Right forelimb (tissue), 1 donor: Measurements from ENCODE around the gene CNRIP1.
"Not testable (repeated sequence)": the region's sequence is repeated elsewhere in the genome, so short reads cannot be mapped to it uniquely, and the experiment has no call there.

Experiments used
- DNase-seq: peaks from one replicate; pipeline ENCODE4 v3.0.0-alpha.2; 2018

Gene CNRIP1, protein sequence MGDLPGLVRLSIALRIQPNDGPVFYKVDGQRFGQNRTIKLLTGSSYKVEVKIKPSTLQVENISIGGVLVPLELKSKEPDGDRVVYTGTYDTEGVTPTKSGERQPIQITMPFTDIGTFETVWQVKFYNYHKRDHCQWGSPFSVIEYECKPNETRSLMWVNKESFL

DNA sequence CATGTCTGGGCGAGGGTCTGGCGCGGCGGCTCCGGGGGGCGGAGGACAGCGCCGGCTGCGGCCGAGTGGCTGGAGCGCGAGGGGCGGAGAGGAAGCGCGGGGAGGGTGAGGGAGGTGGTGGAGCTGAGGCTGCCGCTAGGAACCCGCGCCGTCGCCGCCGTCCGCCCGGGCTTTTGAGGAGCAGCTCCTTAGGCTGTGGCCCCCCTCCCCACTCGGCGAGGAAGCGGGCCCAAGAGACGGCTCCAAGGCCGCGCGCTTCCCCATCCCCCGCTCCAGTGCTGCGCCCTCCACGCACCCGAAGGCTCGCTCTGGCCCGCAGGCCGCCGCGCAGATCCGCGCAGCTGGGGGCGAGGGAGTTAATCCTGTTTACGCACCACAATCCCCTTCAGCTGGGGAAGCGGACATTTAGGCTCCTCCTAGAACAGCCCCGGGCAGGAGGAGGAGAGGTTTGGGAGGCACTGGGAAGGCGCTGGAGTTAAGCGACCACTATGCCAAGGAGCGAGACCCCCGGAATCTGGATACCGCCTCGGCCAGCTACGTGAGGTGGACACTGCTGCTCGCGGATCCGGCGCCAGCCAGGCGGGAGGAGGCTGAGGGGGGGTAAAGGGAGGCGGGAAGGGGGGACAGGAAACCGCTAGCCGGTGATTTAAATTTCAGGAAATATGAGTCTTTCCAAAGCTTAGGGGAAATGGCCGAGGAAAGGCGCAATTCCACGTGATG, at the start of gene CNRIP1:
TSS of gene CNRIP1 (minus strand) at position 552 of the 720 bp plus-strand sequence. CDS start at position 3, 549 bp downstream.
- DNase-seq = peak; percentile 90

DNA sequence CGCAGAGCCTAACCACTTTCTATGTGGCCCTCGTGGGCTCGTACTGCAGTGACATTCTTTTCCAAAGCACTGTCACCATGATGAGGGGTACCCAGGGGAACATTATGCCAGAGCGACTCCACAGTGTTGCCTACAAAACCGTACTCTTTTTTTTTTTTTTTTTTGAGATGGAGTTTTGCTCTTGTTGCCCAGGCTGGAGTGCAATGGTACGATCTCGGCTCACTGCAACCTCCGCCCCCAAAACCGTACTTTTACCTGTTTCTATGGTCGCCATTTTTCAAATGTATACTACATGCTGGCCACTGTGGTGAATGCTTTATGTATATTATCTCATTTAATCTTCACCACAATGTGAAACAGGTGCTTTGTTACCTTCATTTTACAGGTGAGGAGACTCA, 49.6 kb upstream of the CNRIP1 start:
- no peak for DNase-seq

DNA sequence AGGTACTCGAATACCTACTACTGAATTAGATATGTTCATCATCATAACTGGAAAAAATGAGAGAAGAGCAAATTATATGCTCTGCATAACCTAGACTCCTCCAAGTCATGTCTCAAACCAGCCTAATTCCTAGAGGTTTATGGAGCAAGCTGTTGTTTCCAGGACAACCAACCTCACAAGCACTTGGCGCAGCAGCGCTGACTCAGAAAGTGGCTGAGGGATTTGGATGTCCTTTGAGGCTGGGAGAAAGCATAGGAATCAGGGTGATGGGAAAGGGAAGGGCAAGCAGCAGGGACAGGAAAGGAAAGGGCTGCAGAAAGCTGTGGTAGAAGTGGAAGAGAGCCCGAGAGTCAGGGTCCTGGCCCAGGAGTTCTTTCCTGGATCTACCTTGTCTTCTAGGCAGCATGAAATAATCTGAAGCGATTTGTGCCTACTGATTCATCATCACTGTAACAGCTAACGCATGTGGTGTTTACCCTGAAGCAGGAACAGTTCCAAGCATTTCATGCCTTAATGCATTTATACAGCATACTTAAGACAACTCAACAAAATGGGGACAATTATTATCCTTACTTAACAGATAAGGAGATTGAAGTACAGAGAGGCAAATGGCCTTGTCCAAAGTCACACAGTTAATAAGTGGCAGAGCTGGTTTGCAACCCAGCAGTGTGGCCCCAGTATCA, 49.0 kb upstream of the CNRIP1 start:
- no peak for DNase-seq

DNA sequence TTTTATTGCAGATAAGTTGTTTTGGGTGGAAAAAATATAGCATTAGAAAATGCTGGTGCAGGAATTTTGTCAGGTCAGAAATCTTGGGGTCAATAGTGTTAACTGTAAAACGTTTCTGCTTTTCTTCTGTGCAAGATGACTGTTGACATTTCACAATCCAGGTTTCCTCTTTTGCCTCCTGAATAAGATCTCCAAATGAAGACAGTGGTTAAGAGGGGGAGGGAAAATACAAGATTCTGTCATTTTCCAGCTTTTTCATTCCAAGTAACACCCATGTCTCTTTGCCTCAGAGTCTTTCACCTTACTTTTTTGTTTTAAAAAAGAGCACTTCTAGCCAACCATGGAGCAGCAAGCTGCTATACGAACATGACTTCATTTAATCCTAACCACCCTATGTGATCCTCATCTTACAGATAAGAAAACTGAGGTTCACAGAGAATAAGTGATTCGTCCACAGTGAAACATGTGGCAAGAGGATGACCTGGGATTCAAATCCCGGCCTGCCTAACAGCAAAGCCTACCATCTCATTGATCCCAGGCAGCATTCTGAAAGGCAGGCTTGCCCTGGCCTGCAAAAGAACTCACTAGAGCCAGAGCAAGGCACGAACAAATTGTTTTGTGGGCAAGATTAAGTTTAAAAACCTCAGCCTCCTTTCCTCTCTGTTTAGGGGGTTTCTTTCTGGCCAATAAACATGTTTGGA, 48.4 kb upstream of the CNRIP1 start:
- no peak for DNase-seq

DNA sequence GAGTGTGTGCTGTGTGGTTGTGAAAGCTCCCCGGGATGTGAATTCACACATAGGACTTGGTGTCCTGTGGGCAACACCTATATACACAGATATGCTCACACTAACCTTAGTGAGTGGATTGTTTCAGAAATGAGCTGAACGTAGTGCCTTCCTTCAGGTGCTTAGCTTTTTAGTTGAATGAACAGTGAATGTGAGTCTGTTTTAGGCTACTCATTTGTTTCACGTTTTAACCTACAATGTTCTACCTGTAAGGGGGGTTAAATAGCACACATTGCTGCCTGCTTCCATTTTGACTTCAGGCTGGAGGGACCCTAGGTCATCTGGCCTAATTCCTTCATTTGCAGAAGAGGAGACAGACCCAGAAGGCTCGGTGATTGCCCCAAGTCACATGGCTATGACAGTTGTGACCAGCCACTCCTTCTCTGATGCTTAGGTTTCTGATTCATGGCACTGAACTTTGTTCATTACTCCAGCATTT, 46.4 kb upstream of the CNRIP1 start:
- no peak for DNase-seq

DNA sequence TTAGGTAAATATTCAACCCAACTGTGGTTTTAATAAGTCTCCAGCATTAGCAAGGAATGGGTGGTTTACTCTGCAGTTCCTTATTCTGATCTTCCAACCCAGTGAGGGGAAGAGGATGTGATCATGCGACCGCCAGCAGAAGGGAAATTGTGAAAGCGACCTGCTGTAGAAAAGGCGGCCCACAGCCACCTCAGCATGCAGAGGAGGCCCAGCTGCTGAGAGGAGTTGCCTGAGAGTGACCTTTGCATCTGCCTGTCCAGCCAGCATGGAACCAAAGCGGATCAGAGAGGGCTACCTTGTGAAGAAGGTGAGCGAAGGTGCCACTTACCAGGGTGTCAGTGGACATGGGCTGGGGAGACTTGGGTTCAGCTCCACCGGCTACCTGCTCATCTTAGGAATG, 45.3 kb upstream of the CNRIP1 start, which contains the start of gene PLEK:
TSS of gene PLEK (plus strand) at position 196 of the 400 bp plus-strand sequence. CDS start at position 266, 70 bp downstream.
- DNase-seq = no peak

DNA sequence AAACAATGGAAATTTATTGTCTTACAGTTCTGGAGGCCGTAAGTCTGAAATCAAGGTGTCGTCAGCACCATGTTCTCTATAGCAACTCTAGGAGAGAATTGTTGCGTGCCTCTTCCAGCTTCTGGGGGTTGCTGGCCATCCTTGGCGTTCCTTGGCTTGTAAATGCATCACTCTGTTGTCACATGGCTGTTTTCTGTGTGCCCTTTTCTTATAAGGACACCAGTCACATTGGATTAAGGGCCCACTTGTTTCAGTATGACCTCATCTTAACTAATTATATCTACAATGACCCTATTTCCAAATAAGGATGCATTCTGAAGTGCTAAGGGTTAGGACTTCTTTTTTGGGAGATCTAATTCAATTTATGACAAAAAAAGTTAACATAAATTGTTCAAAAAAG, 44.0 kb upstream of the CNRIP1 start:
- no peak for DNase-seq

DNA sequence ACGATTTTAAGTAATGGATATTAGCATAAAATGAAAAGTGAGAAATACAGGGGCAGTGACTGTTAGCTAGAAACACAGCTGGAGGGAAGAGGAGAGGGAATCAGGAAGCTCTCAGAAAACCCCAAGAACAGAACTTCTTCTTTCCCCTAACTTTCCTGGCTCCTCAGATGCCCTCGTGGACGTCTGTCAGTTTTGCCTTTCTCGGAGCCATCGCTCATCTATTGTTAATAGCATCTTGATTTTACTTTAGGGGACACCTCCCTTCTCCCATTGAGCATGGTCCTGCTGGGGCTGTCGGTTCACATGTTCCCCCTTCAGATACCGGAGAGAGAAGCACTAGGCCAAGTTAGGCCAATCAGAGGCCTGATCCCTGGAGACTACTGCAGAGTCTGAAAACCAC, 43.0 kb upstream of the CNRIP1 start:
- DNase-seq = no peak

DNA sequence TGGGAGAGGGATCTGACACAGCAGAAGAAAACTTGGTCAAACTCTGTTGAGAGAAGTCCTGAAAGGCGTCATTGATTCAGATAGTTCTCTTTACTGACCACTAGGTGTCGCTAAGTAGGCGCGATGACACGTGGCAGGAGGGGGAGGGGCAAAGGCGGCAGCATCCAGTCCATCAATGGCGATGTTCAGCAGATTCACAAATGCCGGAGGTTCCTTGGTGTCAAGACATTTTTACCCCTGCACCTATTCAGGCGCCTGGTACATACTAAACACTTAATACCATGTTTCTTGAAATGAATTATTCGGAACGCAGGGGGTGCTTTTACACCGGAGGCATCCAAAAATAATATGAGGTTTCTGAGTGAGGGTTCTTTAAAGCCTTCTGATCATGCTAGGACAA, 42.3 kb upstream of the CNRIP1 start:
- DNase-seq = no peak

DNA sequence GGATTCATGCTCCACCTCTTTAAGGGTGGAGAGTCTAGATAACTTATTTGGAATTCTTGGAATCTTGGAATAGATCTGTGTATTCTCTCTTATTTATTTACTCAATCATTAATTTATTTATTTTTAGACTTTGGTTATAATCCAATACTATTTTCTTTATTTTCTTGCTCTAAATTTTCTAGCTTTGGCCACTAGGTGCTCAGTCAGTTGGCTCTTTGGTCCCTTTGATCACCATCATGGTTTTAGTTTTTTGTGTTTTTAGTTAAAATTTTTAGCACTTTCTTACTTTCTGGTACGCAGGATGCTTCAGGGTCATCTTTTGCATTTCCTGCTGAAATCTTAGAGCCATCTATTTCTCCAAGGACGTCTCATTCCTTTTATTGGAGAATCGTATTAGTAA, 40.1 kb upstream of the CNRIP1 start:
- DNase-seq = no peak

DNA sequence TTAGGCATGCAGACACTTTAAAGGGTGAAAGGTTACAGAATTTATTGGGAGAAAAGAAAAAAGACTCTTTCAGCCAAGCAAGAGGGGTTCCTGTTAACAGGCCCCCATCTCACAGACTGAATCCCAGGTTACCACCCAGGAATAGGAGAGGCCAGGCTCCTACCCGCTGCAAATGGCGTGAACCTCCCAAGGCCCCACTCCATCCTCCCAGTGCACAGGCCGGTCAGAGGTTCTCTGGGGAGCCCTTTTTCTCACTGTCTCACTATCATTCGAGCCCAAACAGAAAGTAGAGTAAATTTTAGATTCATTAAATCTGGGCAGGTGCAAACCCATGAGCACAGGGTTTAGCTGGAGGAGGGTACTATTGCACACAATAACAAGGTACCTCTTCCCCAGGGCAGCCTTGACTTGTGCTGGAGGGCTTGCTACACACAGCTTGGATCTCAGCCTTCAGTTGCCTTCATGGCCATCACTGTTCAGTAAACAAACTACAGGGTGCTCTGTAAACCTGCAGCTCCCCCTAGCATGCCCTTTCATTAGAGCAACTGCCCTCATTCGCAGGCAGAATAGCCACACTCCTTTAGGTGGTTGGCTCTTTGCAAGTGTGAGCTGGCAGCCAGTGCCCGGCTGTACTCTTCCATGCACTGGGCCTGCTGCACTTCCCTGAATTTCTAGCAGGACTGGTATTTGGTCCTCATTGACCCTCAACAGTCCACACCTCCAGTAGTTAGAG, 38.0 kb upstream of the CNRIP1 start:
- DNase-seq = peak; percentile 41

DNA sequence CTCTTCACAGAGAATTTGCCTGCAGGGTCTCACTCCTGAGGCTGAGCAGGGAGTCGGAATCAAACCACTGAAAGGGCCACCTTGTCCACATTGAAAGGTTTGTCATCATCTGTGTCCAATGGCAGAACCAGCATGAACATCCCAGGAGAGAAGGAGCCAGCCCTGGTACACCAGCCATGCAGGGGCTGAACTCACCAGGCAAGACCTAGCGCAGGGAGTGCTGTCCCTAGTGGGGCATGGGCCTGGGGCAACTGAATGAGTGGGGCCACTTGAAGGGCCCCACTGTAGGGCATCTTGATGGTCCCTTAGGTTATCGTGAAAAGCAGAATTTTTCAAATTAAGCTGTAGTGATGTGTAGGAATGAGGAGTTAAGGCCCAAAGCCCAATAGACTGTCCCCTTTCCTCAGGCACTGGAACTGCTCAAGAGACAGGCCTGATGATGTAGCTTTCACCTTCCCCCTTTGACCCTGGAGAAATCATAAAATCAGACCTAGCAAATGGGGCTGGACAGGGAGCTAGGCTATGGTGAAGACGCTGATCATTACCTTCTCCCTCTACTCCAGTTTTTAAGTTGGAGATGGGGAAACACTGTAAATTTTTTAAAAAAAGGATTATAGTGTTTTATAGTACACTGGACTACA, 37.0 kb upstream of the CNRIP1 start:
- DNase-seq = no peak

DNA sequence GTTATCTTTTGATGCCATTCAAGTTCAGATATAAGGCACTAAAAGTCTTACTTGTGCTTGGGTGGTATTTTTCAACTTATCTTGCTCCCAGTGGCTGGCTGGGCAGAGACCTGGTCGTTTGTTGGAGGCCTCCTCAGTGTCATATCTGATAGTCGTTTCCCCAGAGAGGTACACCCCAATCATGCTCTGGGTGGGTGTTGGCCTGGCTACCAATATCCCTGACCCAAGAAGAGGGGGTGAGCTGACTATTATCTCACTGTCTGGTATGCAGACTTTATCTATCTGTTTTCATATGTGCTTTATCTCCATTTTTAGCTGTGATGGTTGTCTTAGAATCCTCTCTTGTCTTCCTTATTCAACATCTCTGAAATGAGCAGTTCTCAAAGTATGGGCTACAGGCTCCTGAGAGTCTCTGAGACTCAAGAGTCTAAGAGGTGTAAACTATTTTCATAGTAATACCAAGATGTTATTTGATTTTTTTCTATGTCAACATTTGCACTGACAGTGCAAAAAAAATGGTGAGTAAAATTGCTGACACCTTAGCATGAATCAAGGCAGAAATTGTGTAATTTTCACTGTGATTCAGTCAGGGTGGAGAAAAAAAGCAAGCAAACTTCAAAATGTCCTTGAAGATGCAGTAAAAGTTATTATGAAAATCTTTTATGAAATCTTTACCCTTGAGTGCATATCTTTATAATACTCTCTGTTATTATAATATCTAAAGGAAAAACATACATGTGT, 33.1 kb upstream of the CNRIP1 start:
- no peak for DNase-seq

DNA sequence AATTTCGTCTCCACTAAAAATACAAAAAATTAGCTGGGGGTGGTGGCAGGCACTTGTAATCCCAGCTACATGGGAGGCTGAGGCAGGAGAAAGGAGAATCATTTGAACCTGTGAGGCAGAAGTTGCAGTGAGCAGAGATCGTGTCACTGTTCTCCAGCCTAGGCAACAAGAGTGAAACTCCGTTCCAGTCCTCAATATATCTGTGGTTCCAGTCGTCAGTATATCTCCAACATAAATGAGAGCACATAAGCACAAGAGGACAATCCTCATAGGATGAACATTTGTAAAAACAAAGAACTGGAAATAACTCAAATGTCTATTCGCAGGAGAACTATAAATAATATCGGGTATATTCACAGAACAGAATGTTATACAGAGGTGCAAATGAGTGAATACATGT, 32.2 kb upstream of the CNRIP1 start:
- DNase-seq = no peak

DNA sequence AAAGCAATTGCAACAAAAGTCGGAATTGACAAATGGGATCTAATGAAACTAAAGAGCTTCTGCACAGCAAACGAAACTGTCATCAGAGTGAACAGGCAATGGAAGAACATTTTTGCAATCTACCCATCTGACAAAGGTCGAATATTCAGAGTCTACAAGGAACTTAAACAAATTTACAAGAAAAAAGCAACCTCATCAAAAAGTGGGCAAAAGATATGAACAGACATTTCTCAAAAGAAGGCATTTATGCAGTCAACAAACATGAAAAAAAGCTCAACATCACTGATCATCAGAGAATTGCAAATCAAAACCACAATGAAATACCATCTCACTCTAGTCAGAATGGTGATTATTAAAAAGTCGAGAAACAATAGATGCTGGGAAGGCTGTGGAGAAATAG, 29.3 kb upstream of the CNRIP1 start:
- not testable (repeated sequence) for DNase-seq

DNA sequence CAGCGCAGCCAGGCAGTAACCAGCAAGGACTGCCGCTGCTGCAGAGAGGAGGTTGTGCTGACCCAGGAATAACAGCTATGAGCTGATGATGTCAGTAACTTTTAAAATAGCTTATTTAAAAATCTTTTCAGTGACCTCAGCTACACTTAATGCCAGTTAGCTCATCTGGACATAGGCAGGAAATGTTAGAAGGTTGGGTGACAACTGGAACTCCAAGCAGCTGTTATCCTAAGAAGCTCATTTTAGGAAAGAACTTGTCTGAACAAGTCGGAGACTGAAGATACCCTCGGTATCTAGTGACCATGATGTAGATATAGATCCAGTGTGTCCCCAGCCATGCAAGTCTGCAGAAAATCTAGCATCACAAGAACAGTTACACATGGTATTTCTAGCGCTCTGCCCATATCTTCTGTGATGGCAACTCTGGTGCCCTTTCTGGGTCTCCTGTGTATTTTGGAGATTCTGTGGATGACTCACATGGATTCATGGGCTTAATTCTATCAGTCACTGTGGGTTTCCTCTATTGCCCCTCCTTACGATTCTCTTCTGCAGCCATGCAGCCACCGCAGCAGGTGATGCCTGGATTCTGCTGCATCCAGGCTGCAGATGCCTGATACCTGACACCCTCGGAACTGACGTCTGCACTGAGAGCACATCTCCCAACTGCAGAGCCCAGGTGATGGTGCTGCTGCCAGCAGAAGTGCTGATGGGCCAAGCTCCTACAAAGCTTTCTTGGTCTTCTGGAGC, 25.6 kb upstream of the CNRIP1 start:
- DNase-seq = no peak

DNA sequence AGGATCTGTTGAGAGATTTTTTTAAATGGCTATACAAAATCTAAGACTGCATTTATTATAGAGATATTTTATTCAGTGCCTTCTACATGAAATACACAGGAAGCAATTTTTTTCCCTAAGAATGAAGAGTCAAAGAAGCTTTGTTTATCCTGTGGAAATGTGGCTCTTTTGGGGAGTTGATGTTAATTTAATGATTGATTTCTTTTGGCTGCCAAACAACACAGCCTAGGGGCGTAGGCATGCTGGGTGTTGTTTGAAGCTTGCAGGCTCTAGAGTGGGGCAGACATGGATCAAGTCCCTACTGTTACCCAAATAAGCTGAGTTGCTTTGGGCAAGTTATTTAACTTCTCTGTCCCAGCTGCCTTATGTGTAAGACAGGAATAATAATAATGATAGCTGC, 24.3 kb upstream of the CNRIP1 start:
- no peak for DNase-seq

DNA sequence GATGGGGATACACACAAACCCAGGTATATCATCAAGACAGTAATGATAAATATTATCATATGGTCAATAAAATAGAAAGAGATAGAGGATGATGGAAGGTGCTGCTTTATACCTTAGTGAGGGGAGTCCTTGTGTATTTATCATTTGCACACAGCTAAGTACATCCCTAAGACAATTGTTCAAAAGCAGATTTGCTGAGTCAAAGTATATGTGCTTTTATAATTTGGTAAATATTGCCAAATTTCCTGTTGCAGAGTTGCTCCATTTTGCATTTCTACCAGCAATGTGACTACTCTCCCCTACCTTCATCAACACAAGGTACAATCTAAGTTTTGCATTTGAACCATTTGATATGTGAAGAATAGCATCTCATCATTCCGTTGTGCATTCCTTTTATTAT, 22.7 kb upstream of the CNRIP1 start:
- no peak for DNase-seq

DNA sequence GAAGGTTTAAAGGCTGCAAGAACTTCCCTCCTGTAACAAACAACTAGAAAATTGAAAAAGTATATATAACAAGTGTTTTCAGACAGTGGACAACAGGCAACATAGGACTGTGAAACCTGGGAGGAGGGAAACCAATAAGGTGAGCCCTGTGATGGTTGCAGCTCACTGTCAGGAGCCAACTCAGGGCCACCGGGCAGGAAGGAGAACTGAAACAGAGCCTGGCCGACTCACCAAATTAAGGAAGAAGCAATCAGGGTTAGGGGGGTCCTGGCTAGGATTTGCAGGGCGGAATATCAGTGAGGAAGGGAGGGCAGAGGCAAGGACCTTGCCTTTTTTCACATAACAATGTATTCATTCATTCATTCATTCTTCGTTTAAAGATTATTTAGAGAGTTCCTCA, 21.8 kb upstream of the CNRIP1 start:
- DNase-seq = no peak

DNA sequence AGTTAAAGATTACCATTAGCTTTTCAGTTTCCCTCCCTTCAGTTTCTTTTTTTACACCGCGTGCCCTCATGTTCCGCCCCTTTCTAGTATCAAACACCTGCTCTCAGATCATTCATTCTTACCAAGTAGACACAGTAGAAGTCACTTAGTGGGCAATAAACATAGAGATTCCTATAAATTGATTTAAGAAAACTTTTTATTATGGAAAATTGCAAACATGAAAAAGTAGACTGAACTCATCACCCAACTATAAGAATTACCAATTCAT, 21.2 kb upstream of the CNRIP1 start:
- DNase-seq = no peak
